Pancreas (tissue), 10 donors: Measurements from ENCODE around the gene LOC128125822.

Source experiments
- ATAC-seq, 4 donors: fragments of 200-7000 bp; cut with Tn5 transposase; one replicate each; pipeline versions ENCODE4 v1.8.0 to v1.9.1; 2020; ENCODE audit warnings: mild to moderate bottlenecking in 4 of 4, moderate library complexity in 4 of 4
- DNase-seq, 6 donors: peaks; one replicate each; pipeline ENCODE4 v3.0.0-alpha.2; 2020
- FAIRE-seq: peaks from 2 replicates; lab custom pipeline; 2012; peaks lifted over from hg19 to GRCh38; lab: Jason Lieb, UNC
- H3K27ac ChIP-seq, 4 donors: fragments of 200-600 bp; sonication (generic); 1 replicate in 3 of 4; 2 replicates in 1 of 4; pipeline versions ENCODE4 v1.5.0 to v1.8.0; 2020
- H3K27me3 ChIP-seq, 4 donors: fragments of 200-600 bp; one replicate each; pipeline ENCODE4 v1.8.0; 2021
- H3K36me3 ChIP-seq, 3 donors: fragments of 200-600 bp; sonication (generic) in 1 of 3; one replicate each; pipeline versions ENCODE4 v1.5.0 to v1.8.0; 2020 to 2021
- H3K4me1 ChIP-seq, 3 donors: fragments of 200-600 bp; one replicate each; pipeline ENCODE4 v1.8.0; 2021
- H3K4me3 ChIP-seq, 4 donors: fragments of 200-600 bp; sonication (generic) in 2 of 4; one replicate each; pipeline versions ENCODE4 v1.5.0 to v1.8.0; 2020 to 2021
- H3K9me3 ChIP-seq, 4 donors: fragments of 200-600 bp; one replicate each; pipeline ENCODE4 v1.8.0; 2021
- CTCF ChIP-seq, 4 donors: fragments of 200-600 bp; sonication (generic) in 3 of 4; IDR thresholded peaks; one replicate each; pipeline versions ENCODE4 v1.5.0 to v1.8.0; 2021; ENCODE audit warnings: antibody characterized with exemption in 4 of 4
- WGBS, 2 donors: extraction: QIAGEN DNeasy Blood & Tissue Kit; methylation state at CpG; one replicate each; pipeline ENCODE4 v1.1.7; 2013; 5-methylcytosine and 5-hydroxymethylcytosine counted together
- intact Hi-C, 3 donors: fragments of 100-400 bp; cut with DNase I; formaldehyde crosslinking; loops; one replicate each; pipeline versions ENCODE4 v1.11.1 to v1.14.2; 2022
- donor health status: healthy with polysubstance abuse.
- donor health status: DM: no; HTN: no; CAD: no; lungs with moderate emphysema.
- donor health status: DM: no; HTN: no; CAD: no.
- donor health status: control.
- donor health status: control.
- donor health status: Bipolar disorder and iron deficiency.
- donor health status: DM: yes; HTN: yes; CAD: no.
- donor health status: DM: no; HTN: no; CAD: no.
- donor health status: DM: no; HTN: no; CAD: no.
- donor health status: DM: yes; HTN: yes; CAD: no.

The LOC128125822 gene

GRCh38 chr6:63533026-63533425 lies 39.3 kb upstream of the LOC128125822 start:
- no peak for DNase-seq
- ATAC-seq, result no peak
- Histone ChIP-seq H3K27ac (no peak overlapping the region), H3K27me3 (no peaks in the 10 kb centered on the region), H3K36me3 (no peaks in the 10 kb centered on the region), H3K9me3 (no peaks in the 10 kb centered on the region), H3K4me3 (no peak overlapping the region), H3K4me1 (peaks cover 0 to 20% (median 3%) of the 10 kb centered on the region in 3 donors)
- intact Hi-C loops, result no loop called here
- WGBS, 2 donors, result 89 to 94% methylated on average over 3 of the region's 3 CpGs
- TF ChIP-seq CTCF (IDR thresholded peaks at IDR 0.05), result no peak
- no peak for FAIRE-seq

DNA sequence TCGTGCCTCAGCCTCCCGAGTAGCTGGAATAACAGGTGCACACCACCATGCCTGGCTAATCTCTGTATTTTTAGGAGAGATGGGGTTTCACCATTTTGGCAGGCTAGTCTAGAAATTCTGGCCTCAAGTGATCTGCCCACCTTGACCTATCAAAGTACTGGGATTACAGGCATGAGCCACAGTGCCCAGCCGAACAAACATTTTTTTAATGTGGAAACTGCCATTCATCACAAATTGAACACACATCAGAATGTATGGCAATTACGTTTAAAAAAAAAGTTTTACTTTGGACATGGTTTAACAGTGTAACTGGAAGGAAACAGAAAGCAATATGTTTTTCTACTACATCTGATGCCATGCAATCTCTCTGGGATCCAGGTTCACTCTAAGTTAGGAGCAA lies 38.3 kb upstream of the LOC128125822 start:
- FAIRE-seq, result no peak
- H3K4me3 ChIP-seq, result no peak overlapping the region
- WGBS, 2 donors, result 92% methylated on average over 4 of the region's 4 CpGs
- no peaks in the 10 kb centered on the region for H3K27me3 ChIP-seq
- DNase-seq, result no peak
- H3K4me1 ChIP-seq, result peaks cover 0 to 20% (median 8%) of the 10 kb centered on the region in 3 donors
- no peaks in the 10 kb centered on the region for H3K36me3 ChIP-seq
- no peaks in the 10 kb centered on the region for H3K9me3 ChIP-seq
- no peak for TF ChIP-seq CTCF (IDR thresholded peaks at IDR 0.05)
- ATAC-seq, result no peak
- H3K27ac ChIP-seq, result no peak overlapping the region
- intact Hi-C loops, result no loop called here

DNA sequence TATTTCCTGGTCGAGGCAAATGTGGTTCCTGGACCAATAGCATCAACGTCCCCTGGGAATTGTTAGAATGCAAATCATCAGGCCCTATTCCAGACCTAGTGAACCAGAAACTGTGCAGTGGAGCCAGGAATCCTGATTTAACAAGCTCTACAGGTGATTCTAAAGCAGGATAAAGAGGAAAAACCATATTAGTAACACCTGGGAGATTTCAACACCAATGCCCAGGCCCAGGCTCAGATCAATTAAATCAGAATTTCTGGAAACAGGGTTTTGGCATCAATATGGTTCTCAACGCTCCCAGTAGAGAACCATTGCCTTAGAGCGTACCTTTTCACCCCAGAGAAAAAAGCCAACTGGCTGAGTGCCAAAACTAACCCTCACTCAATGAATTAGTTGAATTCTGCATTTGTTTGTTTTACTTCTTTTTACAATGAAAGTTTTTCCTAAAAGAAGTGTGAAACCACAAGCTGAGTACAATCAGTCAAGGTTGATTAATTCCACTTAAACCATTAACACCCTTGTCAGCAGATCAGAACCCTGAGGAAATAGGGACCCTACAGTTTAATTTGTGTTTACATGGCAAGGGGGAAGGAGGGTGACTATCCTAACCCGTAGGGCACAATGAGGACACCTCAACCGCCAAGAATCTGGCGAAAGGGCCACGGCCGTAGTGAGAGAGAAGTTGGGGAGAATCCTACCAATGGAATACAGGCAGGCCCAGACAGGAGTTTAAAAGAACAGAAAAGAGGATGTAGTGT lies 34.9 kb upstream of the LOC128125822 start:
- DNase-seq (no peak), FAIRE-seq (no peak), ATAC-seq (peak in 1 of 4 donors; percentile 21)
- intact Hi-C loops, result no loop called here
- Histone ChIP-seq H3K27me3 (no peaks in the 10 kb centered on the region), H3K4me3 (no peak overlapping the region), H3K9me3 (no peaks in the 10 kb centered on the region), H3K27ac (no peak overlapping the region), H3K36me3 (no peaks in the 10 kb centered on the region), H3K4me1 (peaks cover 0 to 9% (median 8%) of the 10 kb centered on the region in 3 donors)
- TF ChIP-seq CTCF (IDR thresholded peaks at IDR 0.05), result no peak
- WGBS, 2 donors, result 69 to 79% methylated on average over 9 of the region's 9 CpGs

GRCh38 chr6:63537959-63538300 lies 34.4 kb upstream of the LOC128125822 start:
- Histone ChIP-seq H3K4me1 (peaks cover 0 to 9% (median 8%) of the 10 kb centered on the region in 3 donors), H3K36me3 (no peaks in the 10 kb centered on the region), H3K27me3 (no peaks in the 10 kb centered on the region), H3K9me3 (no peaks in the 10 kb centered on the region), H3K4me3 (no peak overlapping the region), H3K27ac (no peak overlapping the region)
- FAIRE-seq (no peak), ATAC-seq (peak in 1 of 4 donors; percentile 40), DNase-seq (no peak)
- no peak for TF ChIP-seq CTCF (IDR thresholded peaks at IDR 0.05)
- intact Hi-C loops, result no loop called here

GRCh38 chr6:63538550-63538949 lies 33.7 kb upstream of the LOC128125822 start:
- no peak for TF ChIP-seq CTCF (IDR thresholded peaks at IDR 0.05)
- FAIRE-seq (no peak), DNase-seq (no peak), ATAC-seq (peak in 2 of 4 donors; percentile 55 to 57)
- Histone ChIP-seq H3K27ac (no peak overlapping the region), H3K36me3 (no peaks in the 10 kb centered on the region), H3K27me3 (no peaks in the 10 kb centered on the region), H3K4me1 (peaks cover 0 to 9% (median 8%) of the 10 kb centered on the region in 3 donors), H3K9me3 (no peaks in the 10 kb centered on the region), H3K4me3 (no peak overlapping the region)
- whole genome bisulfite sequencing, 2 donors, result 34 to 45% methylated on average over 1 of the region's 1 CpG
- intact Hi-C loops, result no loop called here
